HepG2 (cell line): Measurements from ENCODE around the gene DYNC2I2. TPM values are rescaled to one million over a fixed set of nuclear protein-coding genes. Genes with fewer than 3 reads are reported as not detected.
A peak's percentile ranks its signal among the peaks of the same experiment; 100 is the strongest.

Experiments used
- FOXA1 ChIP-seq, 2 experiments: fragments of 450-650 bp in 1 of 2; sonication (generic) in 1 of 2; formaldehyde crosslinking in 1 of 2; IDR thresholded peaks; 2 replicates each; pipeline versions ENCODE4 v1.4.0 to v1.6.1; 2016 to 2020; ENCODE audit warnings: missing genetic modification reagents in 1 of 2
- FOXJ3 ChIP-seq: sonication (generic); formaldehyde crosslinking; IDR thresholded peaks from 2 replicates; pipeline ENCODE4 v1.4.0; 2020; ENCODE audit warnings: missing genetic modification reagents, mild to moderate bottlenecking, borderline replicate concordance
- HMGXB4 ChIP-seq, 2 experiments: sonication (generic) in 1 of 2; formaldehyde crosslinking in 1 of 2; IDR thresholded peaks; 2 replicates each; pipeline versions ENCODE4 v1.4.0 to v1.6.1; 2018 to 2020; ENCODE audit warnings: missing genetic modification reagents in 2 of 2, borderline replicate concordance in 1 of 2, low read depth in 1 of 2, mild to moderate bottlenecking in 1 of 2, missing biosample characterization in 1 of 2
- MBNL3 ChIP-seq: fragments of 250-450 bp; sonication (Bioruptor Pico); conservative IDR thresholded peaks from 2 replicates; pipeline ENCODE4 v1.8.0; 2022; ENCODE audit warnings: mild to moderate bottlenecking, inconsistent platforms
- POGK ChIP-seq: sonication (generic); formaldehyde crosslinking; conservative IDR thresholded peaks from 2 replicates; pipeline ENCODE4 v1.8.0; 2022; ENCODE audit warnings: mild to moderate bottlenecking, moderate library complexity, missing genetic modification reagents
- REL ChIP-seq: sonication (generic); formaldehyde crosslinking; conservative IDR thresholded peaks from 2 replicates; pipeline ENCODE4 v1.8.0; 2022; ENCODE audit warnings: mild to moderate bottlenecking, missing genetic modification reagents, moderate library complexity
- XRCC5 ChIP-seq: fragments of 200-400 bp; formaldehyde crosslinking; optimal IDR thresholded peaks from 2 replicates; pipeline ENCODE3; 2017; ENCODE audit warnings: mild to moderate bottlenecking, low read length
- ZBTB39 ChIP-seq: sonication (generic); formaldehyde crosslinking; IDR thresholded peaks from 2 replicates; pipeline ENCODE4 v1.5.0; 2020; ENCODE audit warnings: missing genetic modification reagents
- ZNF124 ChIP-seq: sonication (generic); formaldehyde crosslinking; IDR thresholded peaks from 2 replicates; pipeline ENCODE4 v1.4.0; 2020; ENCODE audit warnings: missing genetic modification reagents
- ZNF354B ChIP-seq: sonication (generic); formaldehyde crosslinking; IDR thresholded peaks from 2 replicates; pipeline ENCODE4 v1.8.0; 2022; ENCODE audit warnings: mild to moderate bottlenecking, missing genetic modification reagents
- ZNF550 ChIP-seq: sonication (generic); formaldehyde crosslinking; IDR thresholded peaks from 2 replicates; pipeline ENCODE4 v1.4.0; 2020; ENCODE audit warnings: mild to moderate bottlenecking, missing genetic modification reagents, borderline replicate concordance
- ZNF652 ChIP-seq: IDR thresholded peaks from 2 replicates; pipeline ENCODE4 v1.6.1; 2016; ENCODE audit warnings: low read depth, borderline replicate concordance
- ZNF891 ChIP-seq: sonication (generic); formaldehyde crosslinking; IDR thresholded peaks from 2 replicates; pipeline ENCODE4 v1.5.0; 2020; ENCODE audit warnings: mild to moderate bottlenecking, missing genetic modification reagents
- ZSCAN25 ChIP-seq: sonication (generic); formaldehyde crosslinking; IDR thresholded peaks from 2 replicates; pipeline ENCODE4 v1.8.0; 2022; ENCODE audit warnings: mild to moderate bottlenecking, missing genetic modification reagents
- polyA plus RNA-seq, 8 experiments: library from polyadenylated mRNA; depleted of rRNA in 3 of 8; stranded (reverse) in 7 of 8; unstranded in 1 of 8; fragments of >200 nt; fragmentation: Illumina TruSeq in 4 of 8; extraction: Trizol in 4 of 8; gene quantifications; 2 replicates each; pipeline versions ENCODE4 v1.2.1 to v1.2.3, GENCODE V29; 2011 to 2016; ENCODE audit warnings: low read depth in 4 of 8, missing spikeins in 1 of 8, mixed read lengths in 1 of 8; ENCODE audit not compliant: insufficient read depth in 1 of 8
- total RNA-seq, 5 experiments: library from RNA; depleted of rRNA; stranded (reverse); fragments of >200 nt; fragmentation: Illumina TruSeq; extraction: Trizol; gene quantifications; 2 replicates each; pipeline ENCODE4 v1.2.3, GENCODE V29; 2016; ENCODE audit warnings: low read depth in 1 of 5
- TF ChIP-seq, protein P1 (sequence below): sonication (generic); formaldehyde crosslinking; IDR thresholded peaks from 2 replicates; pipeline ENCODE4 v1.5.0; 2020; ENCODE audit warnings: missing genetic modification reagents, mild to moderate bottlenecking, borderline replicate concordance
- TF ChIP-seq, protein P2 (sequence below): sonication (generic); formaldehyde crosslinking; IDR thresholded peaks from 2 replicates; pipeline ENCODE4 v1.9.0; 2022; ENCODE audit warnings: low read depth, missing genetic modification reagents
- TF ChIP-seq, protein P3 (sequence below): sonication (generic); formaldehyde crosslinking; IDR thresholded peaks from 2 replicates; pipeline ENCODE4 v1.4.0; 2020; ENCODE audit warnings: missing genetic modification reagents

Gene DYNC2I2
- total and polyA plus RNA-seq, 2 of the 13 experiments (the other 11 are each of a cell fraction or from before 2014, with no cell fraction given) = 13.7 to 40.2 TPM

GRCh38 chr9:128688501-128689292, 32.0 kb upstream of the DYNC2I2 start, which contains the start of gene SET (continued):
- 0 out of 4 replicates have a peak, but pooled peaks of 1 of the 2 experiments have one; percentile 26 for TF ChIP-seq HMGXB4 (CRISPR knock-in tag; IDR thresholded peaks at IDR 0.05; ENCODE audit: borderline replicate concordance in 1 of 2, low read depth in 1 of 2)
- TF ChIP-seq, protein P1, sequence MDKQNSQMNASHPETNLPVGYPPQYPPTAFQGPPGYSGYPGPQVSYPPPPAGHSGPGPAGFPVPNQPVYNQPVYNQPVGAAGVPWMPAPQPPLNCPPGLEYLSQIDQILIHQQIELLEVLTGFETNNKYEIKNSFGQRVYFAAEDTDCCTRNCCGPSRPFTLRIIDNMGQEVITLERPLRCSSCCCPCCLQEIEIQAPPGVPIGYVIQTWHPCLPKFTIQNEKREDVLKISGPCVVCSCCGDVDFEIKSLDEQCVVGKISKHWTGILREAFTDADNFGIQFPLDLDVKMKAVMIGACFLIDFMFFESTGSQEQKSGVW (CRISPR knock-in tag) = no peak
- TF ChIP-seq ZNF124 (CRISPR knock-in tag) = 0 out of 2 replicates have a peak, but pooled peaks have one; percentile 37
- TF ChIP-seq POGK (CRISPR knock-in tag) = no peak
- TF ChIP-seq FOXJ3 (CRISPR knock-in tag) = no peak
- TF ChIP-seq REL (CRISPR knock-in tag) = no peak
- TF ChIP-seq ZNF652 (CRISPR knock-in tag) = no peak
- no peak for TF ChIP-seq ZNF550 (CRISPR knock-in tag)
- TF ChIP-seq XRCC5 = no peak
- TF ChIP-seq ZNF354B (CRISPR knock-in tag) = no peak
- no peak for TF ChIP-seq FOXA1 (IDR thresholded peaks at IDR 0.05)
- no peak for TF ChIP-seq FOXA1 (CRISPR knock-in tag; IDR thresholded peaks at IDR 0.05)
- TF ChIP-seq, protein P2, sequence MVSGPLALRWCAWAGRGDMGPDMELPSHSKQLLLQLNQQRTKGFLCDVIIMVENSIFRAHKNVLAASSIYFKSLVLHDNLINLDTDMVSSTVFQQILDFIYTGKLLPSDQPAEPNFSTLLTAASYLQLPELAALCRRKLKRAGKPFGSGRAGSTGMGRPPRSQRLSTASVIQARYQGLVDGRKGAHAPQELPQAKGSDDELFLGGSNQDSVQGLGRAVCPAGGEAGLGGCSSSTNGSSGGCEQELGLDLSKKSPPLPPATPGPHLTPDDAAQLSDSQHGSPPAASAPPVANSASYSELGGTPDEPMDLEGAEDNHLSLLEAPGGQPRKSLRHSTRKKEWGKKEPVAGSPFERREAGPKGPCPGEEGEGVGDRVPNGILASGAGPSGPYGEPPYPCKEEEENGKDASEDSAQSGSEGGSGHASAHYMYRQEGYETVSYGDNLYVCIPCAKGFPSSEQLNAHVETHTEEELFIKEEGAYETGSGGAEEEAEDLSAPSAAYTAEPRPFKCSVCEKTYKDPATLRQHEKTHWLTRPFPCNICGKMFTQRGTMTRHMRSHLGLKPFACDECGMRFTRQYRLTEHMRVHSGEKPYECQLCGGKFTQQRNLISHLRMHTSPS = peak; percentile 56
- no peak for TF ChIP-seq MBNL3 (CRISPR knock-in tag)
- TF ChIP-seq, protein P3, sequence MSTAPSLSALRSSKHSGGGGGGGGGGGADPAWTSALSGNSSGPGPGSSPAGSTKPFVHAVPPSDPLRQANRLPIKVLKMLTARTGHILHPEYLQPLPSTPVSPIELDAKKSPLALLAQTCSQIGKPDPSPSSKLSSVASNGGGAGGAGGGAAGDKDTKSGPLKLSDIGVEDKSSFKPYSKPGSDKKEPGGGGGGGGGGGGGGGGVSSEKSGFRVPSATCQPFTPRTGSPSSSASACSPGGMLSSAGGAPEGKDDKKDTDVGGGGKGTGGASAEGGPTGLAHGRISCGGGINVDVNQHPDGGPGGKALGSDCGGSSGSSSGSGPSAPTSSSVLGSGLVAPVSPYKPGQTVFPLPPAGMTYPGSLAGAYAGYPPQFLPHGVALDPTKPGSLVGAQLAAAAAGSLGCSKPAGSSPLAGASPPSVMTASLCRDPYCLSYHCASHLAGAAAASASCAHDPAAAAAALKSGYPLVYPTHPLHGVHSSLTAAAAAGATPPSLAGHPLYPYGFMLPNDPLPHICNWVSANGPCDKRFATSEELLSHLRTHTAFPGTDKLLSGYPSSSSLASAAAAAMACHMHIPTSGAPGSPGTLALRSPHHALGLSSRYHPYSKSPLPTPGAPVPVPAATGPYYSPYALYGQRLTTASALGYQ = no peak
- TF ChIP-seq ZBTB39 (CRISPR knock-in tag) = no peak
- TF ChIP-seq ZSCAN25 (CRISPR knock-in tag) = no peak
- no peak for TF ChIP-seq ZNF891 (CRISPR knock-in tag)
